DOHH2 (cell line): ENCODE results near the gene SMAD7.

Experiments used
- H3F3A ChIP-seq: fragments of 200-600 bp; sonication (generic), shearing (Covaris generic); 2 replicates; pipeline ENCODE4 v1.6.0; 2016; ENCODE audit warnings: antibody characterized with exemption, mild to moderate bottlenecking; ENCODE audit not compliant: control insufficient read depth, insufficient read depth
- H3K27ac ChIP-seq: fragments of 200-600 bp; sonication (generic); 2 replicates; pipeline ENCODE4 v1.5.1; 2014; ENCODE audit warnings: low read depth, mild to moderate bottlenecking, low read length, moderate library complexity
- H3K27me3 ChIP-seq: fragments of 200-600 bp; sonication (generic); 2 replicates; pipeline ENCODE4 v1.6.1; 2014; ENCODE audit warnings: mild to moderate bottlenecking, low read length, mixed read lengths; ENCODE audit not compliant: control insufficient read depth
- H3K36me3 ChIP-seq: fragments of 200-600 bp; sonication (generic); 2 replicates; pipeline ENCODE4 v1.6.1; 2014; ENCODE audit warnings: mild to moderate bottlenecking, low read length, moderate library complexity, mixed read lengths; ENCODE audit not compliant: control insufficient read depth
- H3K4me1 ChIP-seq: fragments of 200-600 bp; sonication (generic); 2 replicates; pipeline ENCODE4 v1.6.1; 2014; ENCODE audit warnings: mild to moderate bottlenecking, low read length, mixed read lengths; ENCODE audit not compliant: control insufficient read depth
- H3K4me2 ChIP-seq: fragments of 200-600 bp; sonication (generic); 2 replicates; pipeline ENCODE4 v1.6.0; 2014; ENCODE audit warnings: mild to moderate bottlenecking, low read length, moderate library complexity
- H3K4me3 ChIP-seq: fragments of 200-600 bp; sonication (generic); 2 replicates; pipeline ENCODE4 v1.5.1; 2014; ENCODE audit warnings: mild to moderate bottlenecking, low read length, mixed read lengths
- H3K79me2 ChIP-seq: fragments of 200-600 bp; sonication (generic); 2 replicates; pipeline ENCODE4 v1.6.1; 2014; ENCODE audit warnings: mild to moderate bottlenecking, low read length, mixed read lengths; ENCODE audit not compliant: control insufficient read depth
- H3K9me2 ChIP-seq: fragments of 200-600 bp; sonication (generic); replicated peaks from 2 replicates; pipeline ENCODE4 v1.6.1; 2014; ENCODE audit warnings: mild to moderate bottlenecking, low read length, mixed read lengths; ENCODE audit not compliant: control insufficient read depth
- H3K9me3 ChIP-seq: fragments of 200-600 bp; sonication (generic); 2 replicates; pipeline ENCODE4 v1.6.1; 2014; ENCODE audit warnings: antibody characterized with exemption, low read length, mixed read lengths; ENCODE audit not compliant: control insufficient read depth, insufficient read depth
- H4K20me1 ChIP-seq: fragments of 200-600 bp; sonication (generic); 2 replicates; pipeline ENCODE4 v1.6.0; 2014; ENCODE audit warnings: low read depth, mild to moderate bottlenecking, antibody characterized with exemption, low read length, moderate library complexity; ENCODE audit not compliant: control insufficient read depth, insufficient read depth
- CTCF ChIP-seq: fragments of 200-600 bp; sonication (generic); IDR thresholded peaks from one replicate; pipeline ENCODE4 v1.5.1; 2014; ENCODE audit warnings: antibody characterized with exemption, mild to moderate bottlenecking, low read depth, low read length; ENCODE audit not compliant: poor library complexity, severe bottlenecking
- EZH2phosphoT487 ChIP-seq: fragments of 200-600 bp; sonication (generic); IDR thresholded peaks from 2 replicates; pipeline ENCODE4 v1.6.1; 2017; ENCODE audit warnings: borderline replicate concordance, mild to moderate bottlenecking, antibody characterized with exemption, low read length, moderate library complexity, mixed read lengths

Gene SMAD7, protein sequence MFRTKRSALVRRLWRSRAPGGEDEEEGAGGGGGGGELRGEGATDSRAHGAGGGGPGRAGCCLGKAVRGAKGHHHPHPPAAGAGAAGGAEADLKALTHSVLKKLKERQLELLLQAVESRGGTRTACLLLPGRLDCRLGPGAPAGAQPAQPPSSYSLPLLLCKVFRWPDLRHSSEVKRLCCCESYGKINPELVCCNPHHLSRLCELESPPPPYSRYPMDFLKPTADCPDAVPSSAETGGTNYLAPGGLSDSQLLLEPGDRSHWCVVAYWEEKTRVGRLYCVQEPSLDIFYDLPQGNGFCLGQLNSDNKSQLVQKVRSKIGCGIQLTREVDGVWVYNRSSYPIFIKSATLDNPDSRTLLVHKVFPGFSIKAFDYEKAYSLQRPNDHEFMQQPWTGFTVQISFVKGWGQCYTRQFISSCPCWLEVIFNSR

DNA sequence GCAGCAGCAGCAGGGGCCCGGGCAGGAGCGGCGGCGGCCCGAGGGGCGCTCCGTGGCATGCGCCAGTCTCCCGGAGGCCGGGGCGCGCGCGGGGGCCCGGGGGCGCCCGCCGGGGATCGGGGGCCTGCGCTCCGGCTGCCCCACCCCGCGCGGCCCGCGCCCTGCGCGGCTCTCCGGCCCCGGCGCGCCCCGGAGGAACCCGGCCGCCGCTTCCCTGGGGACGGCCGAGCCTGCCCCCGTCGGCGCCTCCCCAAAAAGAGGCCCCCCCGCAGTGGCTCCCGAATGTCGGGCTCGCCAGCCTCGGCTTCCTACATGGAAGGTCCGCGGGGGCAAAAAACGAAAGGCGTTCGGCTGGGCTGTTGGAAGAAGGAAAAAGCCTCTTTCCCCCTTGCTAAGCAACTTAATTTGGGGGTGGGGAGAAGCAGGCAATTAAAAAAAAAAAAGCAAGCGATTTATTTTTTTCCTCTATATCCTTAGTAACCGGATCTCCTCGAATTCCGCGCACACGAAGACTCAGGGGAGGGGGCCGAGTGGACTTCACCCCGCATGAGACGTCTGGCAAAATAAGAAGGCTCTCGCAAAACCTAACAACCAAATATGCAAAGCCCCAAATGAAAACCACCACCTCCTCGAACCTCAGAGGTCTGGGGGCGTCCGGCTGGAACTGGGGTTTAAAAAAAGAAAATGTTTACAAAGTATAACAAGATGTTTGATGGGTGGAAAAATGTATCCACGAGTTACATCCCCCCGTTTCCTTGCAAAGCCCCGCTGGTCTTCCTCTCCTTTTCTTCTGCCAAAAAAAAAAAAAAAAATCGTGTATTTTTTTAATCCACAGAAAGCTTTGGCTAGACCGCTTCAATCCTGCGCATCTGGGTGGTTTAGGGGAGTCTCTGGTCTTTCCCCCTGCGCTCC, at the start of gene SMAD7:
Gene SMAD7, minus strand, starts transcription at position 430 of the 912 bp plus-strand sequence. CDS start 541 bp downstream, outside the sequence.
- no peaks in the 10 kb centered on the region for H3K9me2 ChIP-seq
- peaks cover 68% of the 10 kb centered on the region for H3K4me1 ChIP-seq
- no peaks in the 10 kb centered on the region for H3K9me3 ChIP-seq
- no peak within 1 kb of the TSS; the same call in 1 of the 2 replicates for H3K27ac ChIP-seq
- no peaks in the 10 kb centered on the region for H3K36me3 ChIP-seq
- H3F3A ChIP-seq: peaks cover 6% of the 10 kb centered on the region
- H3K4me3 ChIP-seq: peak within 1 kb of the TSS; percentile 70
- TF ChIP-seq CTCF (no peak), EZH2phosphoT487 (no peak; the same call in 1 of the 2 replicates)
- H4K20me1 ChIP-seq: 0 out of 2 replicates have a peak, but pooled peaks cover 4% of the 10 kb centered on the region
- peaks cover 73% of the 10 kb centered on the region for H3K27me3 ChIP-seq
- peak within 1 kb of the TSS; percentile 82 for H3K4me2 ChIP-seq
- no peaks in the 10 kb centered on the region for H3K79me2 ChIP-seq

DNA sequence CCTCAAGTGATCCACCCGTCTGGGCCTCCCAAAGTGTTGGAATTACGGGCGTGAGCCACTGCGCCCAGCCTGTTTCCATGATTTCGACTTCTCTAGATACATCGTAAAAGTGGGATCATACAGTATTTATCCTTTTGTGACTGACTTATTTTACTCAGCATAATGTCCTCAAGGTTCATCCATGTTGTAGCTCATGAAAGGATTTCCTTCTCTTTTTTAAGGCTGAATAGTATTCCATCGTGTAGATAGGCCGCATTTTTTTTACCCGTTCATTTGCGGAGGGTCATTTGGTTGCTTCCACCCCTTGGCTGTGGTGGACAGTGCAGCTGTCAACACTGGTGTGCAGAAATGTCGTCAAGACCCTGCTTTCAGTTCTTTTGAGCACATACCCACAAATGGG, 48.8 kb upstream of the SMAD7 start:
- no peaks in the 10 kb centered on the region for H4K20me1 ChIP-seq
- H3K9me3 ChIP-seq: no peaks in the 10 kb centered on the region
- no peak overlapping the region for H3K4me3 ChIP-seq
- H3K27ac ChIP-seq: no peak overlapping the region
- no peaks in the 10 kb centered on the region for H3F3A ChIP-seq
- no peaks in the 10 kb centered on the region for H3K36me3 ChIP-seq
- no peak overlapping the region for H3K4me2 ChIP-seq
- H3K79me2 ChIP-seq: no peaks in the 10 kb centered on the region
- H3K9me2 ChIP-seq: no peaks in the 10 kb centered on the region
- H3K4me1 ChIP-seq: no peaks in the 10 kb centered on the region
- no peak for TF ChIP-seq CTCF
- TF ChIP-seq EZH2phosphoT487: no peak
- H3K27me3 ChIP-seq: peaks cover 3% of the 10 kb centered on the region; the same call in 1 of the 2 replicates

DNA sequence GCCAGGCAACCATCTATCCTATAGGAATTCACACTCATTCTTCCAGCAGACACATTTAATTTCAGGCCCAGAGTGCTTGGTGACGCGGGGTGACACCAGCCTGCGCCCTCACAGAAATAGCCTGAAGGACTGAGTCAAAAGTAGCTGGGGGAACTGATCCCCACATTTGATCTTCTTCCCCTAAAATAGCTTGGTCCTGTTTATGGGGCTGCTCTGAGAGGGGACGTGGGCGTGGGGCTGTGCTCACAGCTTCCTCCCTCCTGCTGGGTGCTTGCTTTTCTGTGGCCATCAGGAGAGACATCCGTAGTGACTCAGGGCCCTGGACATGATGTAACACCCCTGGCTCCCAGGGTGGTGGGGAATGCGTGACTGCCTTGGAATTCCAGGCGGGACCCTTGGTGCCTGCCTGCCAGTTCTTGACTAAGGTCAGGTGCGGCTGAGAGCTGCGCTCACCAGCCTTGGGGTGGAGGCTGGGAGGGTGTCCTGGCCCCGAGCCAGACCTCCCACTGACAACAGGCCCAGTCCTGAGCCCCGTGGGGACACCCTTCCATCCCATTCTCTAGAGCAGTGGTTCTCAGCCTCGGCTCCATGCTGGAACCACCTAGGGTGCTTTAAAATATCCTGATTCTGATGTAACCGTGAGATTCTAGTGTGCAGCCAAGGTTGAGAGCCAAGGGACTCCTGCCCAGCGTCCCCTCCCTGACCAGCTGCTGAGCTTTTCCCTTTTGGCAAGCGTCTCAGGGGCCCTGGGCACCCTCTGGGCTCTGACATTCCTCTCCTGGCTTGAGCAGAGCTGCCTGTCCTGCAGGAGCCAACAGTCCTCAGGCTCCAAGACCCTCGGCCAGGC, 47.4 kb upstream of the SMAD7 start:
- Histone ChIP-seq H3K4me1 (peaks cover 1% of the 10 kb centered on the region), H3K27me3 (peaks cover 9% of the 10 kb centered on the region), H3F3A (no peaks in the 10 kb centered on the region), H3K79me2 (no peaks in the 10 kb centered on the region), H3K36me3 (no peaks in the 10 kb centered on the region), H4K20me1 (no peaks in the 10 kb centered on the region), H3K4me2 (no peak overlapping the region), H3K27ac (no peak overlapping the region), H3K9me3 (no peaks in the 10 kb centered on the region), H3K9me2 (no peaks in the 10 kb centered on the region), H3K4me3 (no peak overlapping the region)
- TF ChIP-seq EZH2phosphoT487 (no peak), CTCF (no peak)
